GM18858 (cell line): ENCODE results near the gene KNOP1.
"Not testable (repeated sequence)": the region's sequence is repeated elsewhere in the genome, so short reads cannot be mapped to it uniquely, and the experiment has no call there.

Source experiments
- ATAC-seq: cut with Tn5 transposase; IDR thresholded peaks from one replicate; pipeline ENCODE4 v1.9.1; 2021; ENCODE audit not compliant: unreplicated experiment

The KNOP1 gene

DNA sequence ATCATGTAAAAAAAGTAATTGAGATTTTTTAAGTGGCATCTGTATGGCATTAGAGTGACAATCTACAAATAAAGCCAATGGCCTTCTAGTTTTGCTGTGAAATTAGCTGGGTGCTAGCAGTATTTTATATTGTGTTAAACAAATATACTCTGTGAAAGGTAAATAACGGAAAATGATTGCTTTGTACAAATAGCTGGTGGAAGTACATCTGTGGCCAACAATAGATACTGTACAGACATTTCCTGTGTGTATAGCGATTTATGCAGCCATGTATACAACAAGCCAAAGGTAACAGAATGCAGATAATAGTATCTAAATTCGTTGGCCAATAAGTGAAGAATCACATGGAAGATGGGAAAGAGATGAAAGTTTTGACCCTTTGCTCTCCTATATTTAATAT is 26.6 kb upstream of the KNOP1 start:
- no peak for ATAC-seq

DNA sequence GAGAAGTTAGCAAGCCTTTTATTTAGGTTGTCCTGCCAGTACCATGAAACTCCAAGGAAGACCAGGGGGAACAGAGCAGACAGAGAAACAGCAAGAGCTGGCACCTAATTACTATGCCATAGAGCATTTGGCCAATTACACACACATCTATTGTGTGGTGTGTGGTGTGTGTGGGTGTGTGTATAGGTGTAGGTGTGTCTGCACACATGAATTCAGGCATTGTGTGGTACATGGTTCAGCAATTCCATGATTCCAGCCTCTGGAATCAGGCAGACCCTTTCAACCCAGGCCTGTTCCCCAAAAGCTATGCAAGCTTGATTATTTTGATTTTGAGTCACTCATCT is 25.8 kb upstream of the KNOP1 start:
- no peak for ATAC-seq

DNA sequence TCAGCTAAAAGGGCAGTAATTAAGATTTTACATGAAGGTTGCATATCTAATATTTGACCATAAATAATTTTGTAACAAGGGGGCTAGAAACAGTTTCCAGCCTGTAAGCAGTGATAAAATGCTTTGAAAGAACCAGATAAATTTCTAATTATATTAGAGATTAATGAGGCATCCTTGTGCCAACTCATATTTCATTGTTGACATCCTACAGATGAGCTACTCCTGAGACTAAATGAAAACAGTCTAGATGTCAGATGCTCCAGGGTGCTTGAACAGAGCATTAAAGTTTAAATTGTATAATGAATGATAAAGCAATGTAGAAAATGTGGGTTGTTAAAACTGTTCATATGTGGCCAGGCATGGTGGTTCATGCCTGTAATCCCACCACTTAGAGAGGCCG is 23.3 kb upstream of the KNOP1 start:
- no peak for ATAC-seq

- no peak for ATAC-seq
Measured at GRCh38 chr16:19737306-19738038, 19.4 kb upstream of the KNOP1 start.

DNA sequence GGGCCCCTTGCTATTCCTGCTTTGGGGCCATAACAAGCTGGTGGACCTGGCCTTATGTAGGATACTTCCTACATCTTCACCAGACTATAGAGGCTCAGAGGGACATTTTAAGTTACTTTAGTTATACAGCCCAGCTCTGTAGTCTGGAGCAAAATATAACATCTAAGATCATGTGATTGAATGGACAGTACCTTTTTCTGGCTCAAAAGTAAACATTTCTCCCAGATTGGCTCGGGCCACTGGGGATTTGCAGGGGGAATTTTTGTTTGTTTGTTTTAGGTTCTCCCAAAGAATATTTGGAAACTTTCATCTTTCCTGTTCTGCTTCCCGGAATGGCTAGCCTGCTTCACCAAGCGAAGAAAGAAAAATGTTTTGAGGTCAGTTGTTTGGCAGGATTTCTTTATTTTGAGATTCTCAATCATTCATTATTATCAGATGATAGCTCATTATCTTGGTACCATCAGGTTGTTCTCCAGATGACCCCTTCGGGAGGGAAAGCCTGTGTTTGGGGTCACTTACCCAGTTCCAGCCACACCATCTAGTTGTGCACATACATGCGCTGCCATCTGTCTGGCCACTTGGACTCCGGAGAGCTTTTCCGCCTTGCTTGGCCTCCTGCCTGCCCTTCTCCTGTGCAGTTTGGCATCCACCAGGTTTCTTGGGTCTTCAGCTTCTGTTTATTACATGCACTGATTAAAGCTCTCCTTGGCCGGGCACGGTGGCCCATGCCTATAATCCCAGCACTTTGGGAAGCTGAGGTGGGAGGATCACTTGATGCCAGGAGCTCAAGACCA is 17.2 kb upstream of the KNOP1 start:
- ATAC-seq, result no peak

GRCh38 chr16:19733551-19733950 is 15.5 kb upstream of the KNOP1 start:
- ATAC-seq, result no peak

DNA sequence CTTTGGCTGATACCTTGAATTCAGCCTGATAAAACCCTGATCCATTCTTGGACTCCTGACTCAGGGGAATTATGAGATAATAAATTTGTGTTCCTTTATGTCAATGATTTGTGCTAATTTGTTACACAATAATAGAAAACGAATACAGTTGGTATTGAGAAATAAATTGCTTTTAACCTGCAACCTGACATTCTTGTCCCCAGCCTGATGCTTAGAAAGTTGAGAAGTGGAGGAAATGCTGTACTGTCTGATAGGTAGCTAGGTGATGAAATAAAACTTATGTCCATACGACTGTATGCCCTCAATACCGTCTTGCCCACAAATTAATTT is 10.6 kb upstream of the KNOP1 start:
- no peak for ATAC-seq

- no peak for ATAC-seq
Measured at GRCh38 chr16:19722981-19723380, 5.0 kb upstream of the KNOP1 start.

DNA sequence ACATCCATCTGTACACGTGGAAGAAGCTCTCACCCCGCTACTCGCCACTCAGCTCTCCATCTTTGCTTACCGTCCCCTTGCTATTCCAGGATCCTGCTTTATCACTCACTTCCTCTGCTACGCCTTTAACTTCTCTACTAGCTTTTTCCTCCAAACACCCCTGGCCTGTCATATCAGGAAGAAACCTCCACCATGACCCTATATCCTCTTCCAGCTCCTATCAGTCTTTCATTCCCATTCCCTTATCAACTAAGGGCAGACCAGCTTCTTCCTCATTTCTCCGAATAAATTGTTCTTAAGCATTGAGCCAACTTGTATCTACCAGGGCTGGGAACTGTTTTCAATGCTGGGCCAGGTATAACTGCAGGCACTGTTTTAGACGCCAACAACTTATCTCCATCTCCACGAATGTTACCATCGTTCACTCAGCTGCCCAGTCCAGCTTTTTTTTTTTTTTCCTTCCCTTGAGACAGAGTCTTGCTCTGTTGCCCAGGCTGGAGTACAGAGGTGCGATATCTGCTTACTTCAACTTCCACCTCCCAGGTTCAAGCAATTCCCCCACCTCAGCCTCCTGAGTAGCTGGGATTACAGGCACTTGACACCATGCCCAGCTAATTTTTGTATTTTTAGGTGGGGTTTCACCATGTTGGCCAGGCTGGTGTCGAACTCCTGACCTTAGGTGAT is 4.4 kb upstream of the KNOP1 start:
- no peak for ATAC-seq

DNA sequence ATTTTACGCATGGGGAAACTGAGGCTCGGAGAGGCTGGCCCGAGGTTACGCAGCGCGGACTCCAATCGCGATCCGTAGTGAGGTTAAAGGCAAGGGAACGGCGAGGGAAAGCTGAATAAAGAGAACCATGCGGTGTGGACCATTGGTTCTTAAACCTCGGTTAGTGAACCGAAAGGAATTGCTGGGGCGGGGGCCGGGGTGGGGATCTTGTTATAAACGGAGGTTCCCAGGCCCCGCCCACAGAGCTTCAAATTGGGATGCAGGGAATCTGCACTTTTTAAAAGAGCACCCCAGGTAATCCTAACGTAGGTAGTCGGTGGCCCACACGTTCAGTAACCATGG is 568 bp upstream of the KNOP1 start:
- ATAC-seq, result no peak

DNA sequence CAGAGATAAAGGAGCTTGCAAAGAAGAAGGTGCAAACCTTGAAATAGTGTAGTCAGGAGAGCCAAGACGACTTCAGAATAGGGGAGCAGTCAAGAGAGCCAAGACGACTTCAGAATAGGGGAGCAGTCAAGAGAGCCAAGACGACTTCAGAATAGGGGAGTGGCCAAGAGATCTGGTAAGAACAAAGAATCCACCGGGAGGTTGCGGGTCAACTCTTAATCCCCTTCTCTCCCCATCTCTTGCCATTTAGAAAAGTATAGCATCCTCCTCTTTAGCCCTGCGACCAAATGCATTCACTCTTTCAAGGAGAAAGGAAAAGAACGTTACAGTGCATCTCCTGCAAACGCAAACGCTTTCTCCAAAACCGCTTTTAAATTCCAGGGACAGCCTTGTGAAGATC is 713 bp downstream of the KNOP1 start:
- no peak for ATAC-seq

DNA sequence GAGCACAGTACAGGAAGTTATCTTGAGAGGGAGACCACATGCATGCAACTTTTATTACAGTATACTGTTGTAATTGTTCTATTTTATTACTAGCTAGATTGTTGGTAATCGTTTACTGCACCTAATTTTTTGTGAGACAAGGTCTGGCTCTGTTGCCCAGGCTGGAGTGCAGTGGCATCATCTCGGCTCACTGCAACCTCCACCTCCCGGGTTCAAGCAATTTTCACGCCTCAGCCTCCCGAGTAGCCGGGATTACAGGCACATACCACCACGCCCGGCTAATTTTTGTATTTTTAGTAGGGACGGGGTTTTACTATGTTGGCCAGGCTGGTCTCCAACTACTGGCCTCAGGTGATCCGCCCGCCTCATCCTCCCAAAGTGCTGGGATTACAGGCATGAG is 1.3 kb downstream of the KNOP1 start:
- not testable (repeated sequence) for ATAC-seq

- no peak for ATAC-seq
Measured at GRCh38 chr16:19716183-19716582, 1.8 kb downstream of the KNOP1 start.

DNA sequence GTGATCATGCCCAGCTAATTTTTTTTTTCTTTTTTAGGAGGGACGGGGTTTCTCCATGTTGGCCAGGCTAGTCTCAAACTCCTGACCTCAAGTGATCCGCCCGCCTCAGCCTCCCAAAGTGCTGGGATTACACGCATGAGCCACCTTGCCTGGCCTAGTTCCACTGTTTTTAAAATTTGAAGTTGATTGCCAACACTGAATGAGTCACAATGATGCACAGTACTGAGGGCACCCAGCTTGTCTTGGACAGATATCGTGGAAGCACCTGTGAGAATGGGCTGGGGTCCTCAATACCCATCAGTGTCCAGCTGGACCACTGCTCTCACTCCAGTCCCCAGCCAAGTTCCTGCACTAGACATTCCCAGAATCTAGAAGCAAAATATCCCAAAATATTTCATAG is 2.5 kb downstream of the KNOP1 start:
- no peak for ATAC-seq

DNA sequence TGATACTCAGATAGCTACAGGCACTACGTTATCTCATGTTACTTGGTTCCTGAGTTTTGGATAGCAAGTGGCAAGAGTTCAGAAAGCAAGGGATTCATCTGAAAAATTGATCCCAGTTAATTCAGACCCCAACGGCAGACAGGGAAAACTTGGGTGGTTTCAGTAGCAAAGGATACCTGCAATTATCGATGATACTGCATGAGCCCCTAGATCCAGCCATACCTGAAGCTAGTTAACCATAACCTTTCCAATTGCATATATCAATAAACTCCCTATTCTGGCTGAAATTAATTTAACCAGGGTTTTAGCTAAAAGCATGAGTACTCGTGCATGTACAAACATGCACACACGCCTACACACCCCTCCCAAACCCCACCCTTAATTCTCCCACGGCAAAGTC is 4.3 kb downstream of the KNOP1 start:
- ATAC-seq, result no peak

GRCh38 chr16:19712418-19713058 is 5.5 kb downstream of the KNOP1 start:
- ATAC-seq, result no peak

DNA sequence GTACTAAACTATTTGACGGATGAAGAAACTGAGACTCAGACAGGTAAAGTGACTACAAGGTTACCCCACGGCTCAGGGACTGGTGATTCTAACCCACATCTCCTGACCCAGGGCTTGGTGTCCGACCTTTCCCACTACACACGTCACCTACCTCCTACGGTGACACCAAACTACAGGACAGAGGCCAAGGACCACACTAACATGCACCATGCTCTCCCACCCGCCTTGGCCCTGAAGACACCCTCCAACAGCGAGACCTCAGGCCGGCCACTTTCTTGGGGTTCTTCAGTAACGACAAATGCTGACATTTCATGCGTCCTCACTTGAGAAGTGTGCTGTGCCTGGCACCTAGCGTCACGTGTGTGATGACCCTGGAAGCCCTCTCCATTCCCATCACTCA is 6.4 kb downstream of the KNOP1 start:
- no peak for ATAC-seq

GRCh38 chr16:19710991-19711545 is 7.0 kb downstream of the KNOP1 start:
- no peak for ATAC-seq

- ATAC-seq, result no peak
Measured at GRCh38 chr16:19710191-19710908, 7.7 kb downstream of the KNOP1 start.

DNA sequence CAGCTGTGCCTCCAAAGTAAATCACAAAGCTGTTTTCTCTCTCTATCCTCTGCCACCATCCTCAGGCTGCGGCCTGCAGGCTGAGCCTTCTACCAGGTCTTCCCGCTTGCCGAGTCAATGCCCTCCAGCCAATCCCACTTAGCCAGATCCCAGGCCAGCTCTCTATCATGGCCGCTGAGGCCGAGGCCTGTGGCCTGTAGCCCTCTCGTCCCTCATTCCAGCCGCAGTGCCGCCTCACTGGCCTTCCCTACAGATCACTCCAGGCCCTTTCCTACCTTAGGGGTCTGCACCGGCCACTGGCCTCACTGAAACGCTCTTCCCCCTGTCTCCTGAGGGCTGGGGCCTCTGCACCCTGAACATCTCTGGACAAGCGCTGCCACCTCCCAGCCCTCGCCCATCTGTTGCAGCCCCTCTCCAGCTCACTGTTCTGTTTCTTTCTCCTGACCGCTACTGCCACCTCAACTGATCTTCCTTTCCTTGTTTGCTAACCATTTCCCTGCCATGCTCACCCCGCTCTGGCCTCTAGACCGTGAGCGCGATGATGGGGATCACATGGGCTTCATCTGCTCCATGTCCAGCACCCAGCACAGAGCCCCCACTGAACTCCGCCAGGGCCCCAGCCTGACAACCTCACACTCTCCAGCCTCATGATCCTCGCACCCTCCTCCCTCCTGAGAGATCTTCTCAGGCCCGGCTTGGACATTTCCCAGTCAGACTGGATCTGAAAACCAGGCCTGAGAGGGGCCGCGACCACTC is 8.5 kb downstream of the KNOP1 start:
- ATAC-seq, result no peak
